Colonic mucosa (tissue), 4 donors: ENCODE results near the gene JUN. TPM values are rescaled to one million over a fixed set of nuclear protein-coding genes. Genes with fewer than 3 reads are reported as not detected.

Experiments
- DNase-seq: peaks from one replicate; pipeline ENCODE4 v3.0.0-alpha.2; 2020
- H3K27ac ChIP-seq: fragments of 200-600 bp; one replicate; pipeline ENCODE4 v1.8.0; 2021
- H3K27me3 ChIP-seq: fragments of 200-600 bp; one replicate; pipeline ENCODE4 v1.8.0; 2021
- H3K36me3 ChIP-seq: fragments of 200-600 bp; one replicate; pipeline ENCODE4 v1.8.0; 2021
- H3K4me1 ChIP-seq: fragments of 200-600 bp; one replicate; pipeline ENCODE4 v1.8.0; 2021; ENCODE audit warnings: mild to moderate bottlenecking
- H3K4me3 ChIP-seq: fragments of 200-600 bp; one replicate; pipeline ENCODE4 v1.8.0; 2021
- H3K9ac ChIP-seq, 2 donors: one replicate each; pipeline ENCODE4 v1.7.0; 2013; ENCODE audit warnings: control low read depth in 2 of 2, low read depth in 2 of 2, low read length in 2 of 2
- H3K9me3 ChIP-seq: fragments of 200-600 bp; one replicate; pipeline ENCODE4 v1.8.0; 2021
- intact Hi-C: fragments of 100-400 bp; cut with DNase I; formaldehyde crosslinking; loops from one replicate; pipeline ENCODE4 v1.14.1; 2022
- total RNA-seq, 2 donors: library from RNA; stranded (reverse); fragmentation: NEBNext Ultra II Directional in 1 of 2; extraction: Animal tissue kit (Norgen Biotek cat#: 25700) in 1 of 2; gene quantifications; one replicate each; pipeline ENCODE4 v1.2.1, GENCODE V29; 2021
- TF ChIP-seq, protein P1 (sequence below): fragments of 200-600 bp; IDR thresholded peaks from one replicate; pipeline ENCODE4 v1.8.0; 2022; ENCODE audit warnings: antibody characterized with exemption, mild to moderate bottlenecking
- donor health status: healthy.
- donor health status: DM: no; HTN: no; CAD: no.
- donor health status: DM: no; HTN: no; CAD: no.

Gene JUN
- 100 to 1,000 TPM in 1 of 2 donors, 10 to 100 TPM in 1; 94.1 to 137 TPM for total RNA-seq

DNA sequence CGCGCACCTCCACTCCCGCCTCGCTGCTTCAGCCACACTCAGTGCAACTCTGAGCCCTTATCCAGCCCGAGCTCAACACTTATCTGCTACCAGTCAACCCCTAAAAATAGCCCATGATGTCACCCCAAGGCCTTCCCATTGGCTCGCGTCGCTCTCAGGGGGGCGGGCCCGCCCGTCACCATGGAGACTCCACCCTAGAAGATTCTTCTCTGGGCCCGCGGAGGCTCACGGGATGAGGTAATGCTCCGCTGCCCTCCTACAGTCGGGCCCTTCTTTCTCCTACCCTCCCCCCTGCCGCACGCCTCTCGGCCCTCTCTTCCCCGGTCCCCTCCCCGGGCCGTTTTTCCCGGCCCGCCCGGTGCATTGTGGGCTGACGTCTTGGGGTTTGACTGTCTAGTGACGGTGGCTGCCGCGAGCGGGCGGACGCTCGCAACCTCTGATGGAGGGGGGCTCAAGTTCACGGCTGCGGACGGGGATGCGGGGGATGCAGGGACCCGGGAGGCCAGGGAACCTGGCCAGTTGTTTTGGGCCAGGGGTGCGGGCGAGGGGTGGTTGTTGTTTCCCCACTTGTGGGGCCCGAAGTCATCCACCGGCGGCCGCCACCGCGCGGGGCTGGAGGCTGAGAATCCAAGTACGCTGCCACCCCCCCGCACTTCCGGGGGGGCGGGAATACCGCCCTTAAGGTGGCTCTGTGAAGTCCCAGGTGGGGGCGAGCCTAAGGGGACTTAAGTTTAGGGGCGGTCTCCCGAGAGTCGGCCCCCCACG, at the start of gene JUN:
JUN (minus strand) TSS at position 55 of the 765 bp plus-strand sequence. CDS start 977 bp downstream, outside the sequence.
- no peaks in the 10 kb centered on the region for H3K9me3 ChIP-seq
- H3K27ac ChIP-seq: peak within 1 kb of the TSS; percentile 99
- peak; percentile 100 for DNase-seq
- H3K36me3 ChIP-seq: no peaks in the 10 kb centered on the region
- no peaks in the 10 kb centered on the region for H3K4me1 ChIP-seq
- no peaks in the 10 kb centered on the region for H3K27me3 ChIP-seq
- TF ChIP-seq, protein P1, sequence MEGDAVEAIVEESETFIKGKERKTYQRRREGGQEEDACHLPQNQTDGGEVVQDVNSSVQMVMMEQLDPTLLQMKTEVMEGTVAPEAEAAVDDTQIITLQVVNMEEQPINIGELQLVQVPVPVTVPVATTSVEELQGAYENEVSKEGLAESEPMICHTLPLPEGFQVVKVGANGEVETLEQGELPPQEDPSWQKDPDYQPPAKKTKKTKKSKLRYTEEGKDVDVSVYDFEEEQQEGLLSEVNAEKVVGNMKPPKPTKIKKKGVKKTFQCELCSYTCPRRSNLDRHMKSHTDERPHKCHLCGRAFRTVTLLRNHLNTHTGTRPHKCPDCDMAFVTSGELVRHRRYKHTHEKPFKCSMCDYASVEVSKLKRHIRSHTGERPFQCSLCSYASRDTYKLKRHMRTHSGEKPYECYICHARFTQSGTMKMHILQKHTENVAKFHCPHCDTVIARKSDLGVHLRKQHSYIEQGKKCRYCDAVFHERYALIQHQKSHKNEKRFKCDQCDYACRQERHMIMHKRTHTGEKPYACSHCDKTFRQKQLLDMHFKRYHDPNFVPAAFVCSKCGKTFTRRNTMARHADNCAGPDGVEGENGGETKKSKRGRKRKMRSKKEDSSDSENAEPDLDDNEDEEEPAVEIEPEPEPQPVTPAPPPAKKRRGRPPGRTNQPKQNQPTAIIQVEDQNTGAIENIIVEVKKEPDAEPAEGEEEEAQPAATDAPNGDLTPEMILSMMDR: no peak
- intact Hi-C loops: loop anchor here (5.0 to 10.0 kb wide), 3 partner anchors 118 to 508 kb away; no protein-coding TSS in a partner anchor
- H3K4me3 ChIP-seq: peak within 1 kb of the TSS; percentile 82
- peak within 1 kb of the TSS; percentile 97 to 99 for H3K9ac ChIP-seq

DNA sequence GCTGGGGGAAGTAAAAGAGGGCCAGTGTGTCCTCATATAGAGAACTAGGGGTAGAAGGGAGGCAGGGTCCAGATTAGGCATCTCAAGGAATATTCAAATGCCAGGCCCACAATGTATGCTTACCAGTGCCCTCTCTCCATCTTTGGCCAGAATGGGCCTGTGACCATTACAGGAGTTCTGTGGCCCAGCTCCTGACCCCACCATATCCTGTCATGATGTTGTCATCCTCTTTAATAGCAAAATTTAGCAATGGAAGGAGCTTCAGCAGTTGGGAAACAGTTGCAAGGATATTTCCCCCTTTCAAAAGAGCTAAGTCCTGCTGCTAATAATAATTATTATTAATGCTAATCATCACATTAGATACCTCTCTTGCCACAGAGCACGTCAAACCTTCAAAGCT, 49.3 kb upstream of the JUN start:
- intact Hi-C loops: no loop called here
- Histone ChIP-seq H3K36me3 (no peaks in the 10 kb centered on the region), H3K27ac (no peak overlapping the region), H3K9me3 (no peaks in the 10 kb centered on the region), H3K4me1 (no peaks in the 10 kb centered on the region), H3K9ac (no peak overlapping the region), H3K4me3 (no peak overlapping the region), H3K27me3 (no peaks in the 10 kb centered on the region)
- TF ChIP-seq, protein P1: no peak
- no peak for DNase-seq

DNA sequence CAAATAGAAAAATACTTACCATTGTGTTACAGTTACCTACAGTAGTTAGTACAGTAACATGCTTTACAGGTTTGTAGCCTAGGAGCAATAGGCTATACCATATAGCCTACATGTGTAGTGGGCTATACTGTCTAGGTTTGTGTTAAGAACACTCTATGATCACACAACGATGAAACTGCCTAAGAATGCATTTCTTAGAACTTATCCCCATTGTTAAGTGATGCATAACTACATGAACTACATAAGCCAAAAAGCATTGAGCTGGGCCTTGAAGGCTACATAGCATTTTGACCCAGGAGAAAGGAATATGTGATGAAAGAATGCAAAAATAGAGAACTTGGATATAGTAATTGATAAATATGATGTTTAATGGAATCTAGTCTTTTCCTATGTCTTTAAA, 46.4 kb upstream of the JUN start:
- Histone ChIP-seq H3K4me1 (no peaks in the 10 kb centered on the region), H3K27me3 (no peaks in the 10 kb centered on the region), H3K36me3 (no peaks in the 10 kb centered on the region), H3K4me3 (no peak overlapping the region), H3K9me3 (no peaks in the 10 kb centered on the region), H3K9ac (no peak overlapping the region), H3K27ac (no peak overlapping the region)
- intact Hi-C loops: no loop called here
- TF ChIP-seq, protein P1: no peak
- no peak for DNase-seq

DNA sequence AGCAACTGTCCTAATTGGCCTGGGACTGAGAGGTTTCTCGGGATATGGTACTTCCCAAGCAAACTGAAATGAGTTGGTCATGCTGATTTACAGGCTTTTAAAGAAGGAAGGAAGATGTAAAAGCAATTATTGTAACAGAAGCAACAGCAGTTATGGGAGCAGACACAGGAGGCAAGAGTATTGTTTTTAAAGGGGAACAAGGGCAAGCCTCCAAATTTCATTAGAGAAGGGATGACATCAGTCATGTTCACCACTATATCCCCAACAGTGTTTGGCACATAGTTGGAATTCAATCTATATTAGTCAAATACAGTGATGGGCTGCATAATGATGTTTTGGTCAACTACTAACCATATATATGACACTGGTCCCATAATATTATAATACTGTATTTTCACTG, 46.0 kb upstream of the JUN start:
- H3K27ac ChIP-seq: no peak overlapping the region
- H3K36me3 ChIP-seq: no peaks in the 10 kb centered on the region
- DNase-seq: no peak
- no peaks in the 10 kb centered on the region for H3K4me1 ChIP-seq
- TF ChIP-seq, protein P1: no peak
- H3K9ac ChIP-seq: no peak overlapping the region
- no peak overlapping the region for H3K4me3 ChIP-seq
- intact Hi-C loops: no loop called here
- H3K27me3 ChIP-seq: no peaks in the 10 kb centered on the region
- H3K9me3 ChIP-seq: no peaks in the 10 kb centered on the region

DNA sequence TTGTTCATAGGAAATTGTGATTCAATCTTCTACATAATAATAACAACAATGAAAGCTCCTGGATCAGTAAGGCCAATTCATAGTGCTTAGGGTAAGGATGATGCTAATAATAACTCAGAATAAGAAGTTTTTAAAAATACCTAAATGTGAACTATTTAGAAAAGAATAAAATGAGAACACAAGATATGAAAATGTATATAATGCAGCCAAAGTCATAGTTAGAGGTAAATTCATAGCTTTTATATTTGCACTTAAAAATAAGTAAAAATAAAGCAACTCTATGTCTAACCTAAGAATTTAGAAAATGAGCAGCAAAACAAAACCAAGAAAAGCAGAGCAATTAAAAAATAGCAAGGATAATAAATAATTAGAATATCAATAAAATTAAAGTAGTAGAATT, 43.5 kb upstream of the JUN start:
- TF ChIP-seq, protein P1: no peak
- Histone ChIP-seq H3K4me1 (no peaks in the 10 kb centered on the region), H3K9ac (no peak overlapping the region), H3K9me3 (no peaks in the 10 kb centered on the region), H3K36me3 (no peaks in the 10 kb centered on the region), H3K27ac (no peak overlapping the region), H3K4me3 (no peak overlapping the region), H3K27me3 (no peaks in the 10 kb centered on the region)
- DNase-seq: no peak
- intact Hi-C loops: no loop called here
